DLD1 (cell line): ENCODE data around the gene CDH4.

ENCODE experiments used
- in situ Hi-C: cut with HindIII; loops from 2 replicates; pipeline ENCODE4 v1.10.0; 2017; ENCODE audit warnings: low sequenced_read_pairs

The CDH4 gene

DNA sequence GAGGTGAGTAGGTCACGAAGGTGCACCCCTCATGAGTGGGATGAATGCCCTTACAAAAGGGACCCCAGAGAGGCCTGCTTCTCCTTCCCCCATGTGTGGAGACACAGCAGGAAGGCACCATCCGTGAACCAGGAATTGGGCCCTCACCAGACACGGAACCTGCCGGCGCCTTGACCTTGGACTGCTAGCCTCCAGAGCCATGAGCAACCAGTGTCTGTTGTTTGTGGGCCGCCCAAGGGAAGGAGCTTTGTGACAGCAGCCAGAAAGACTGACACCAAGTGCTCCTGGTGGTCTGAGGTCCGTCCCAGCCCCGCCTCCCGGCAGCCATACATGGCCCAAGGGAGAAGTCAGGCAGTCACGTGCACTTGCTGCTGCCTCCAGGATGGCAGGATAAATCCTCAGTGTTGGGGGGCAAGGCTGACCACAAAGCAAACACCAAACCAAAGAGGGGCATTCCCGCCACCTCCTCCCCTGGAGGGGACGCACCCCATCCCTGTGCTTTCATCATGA is 29.3 kb downstream of the CDH4 start:
- in situ Hi-C loops: no loop called here

DNA sequence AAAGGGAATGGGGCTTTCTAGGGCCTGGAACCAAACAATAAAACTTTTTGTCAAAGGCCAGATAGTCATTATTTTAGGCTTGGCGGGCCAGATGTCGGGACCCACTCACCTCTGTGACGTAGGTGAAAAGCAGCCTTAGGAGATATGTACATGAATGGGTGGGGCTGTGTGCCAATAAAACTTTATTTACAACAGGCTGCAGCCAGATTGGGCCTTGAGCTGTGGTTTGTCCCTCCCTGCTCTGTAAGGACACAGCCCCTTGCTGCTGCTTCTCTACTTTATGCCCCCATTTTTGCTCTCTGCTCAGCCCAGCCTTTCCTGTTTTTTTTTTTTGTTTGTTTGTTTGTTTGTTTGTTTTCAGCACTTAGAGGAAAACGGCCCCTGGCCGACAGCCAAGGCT is 32.7 kb downstream of the CDH4 start:
- in situ Hi-C loops: no loop called here

DNA sequence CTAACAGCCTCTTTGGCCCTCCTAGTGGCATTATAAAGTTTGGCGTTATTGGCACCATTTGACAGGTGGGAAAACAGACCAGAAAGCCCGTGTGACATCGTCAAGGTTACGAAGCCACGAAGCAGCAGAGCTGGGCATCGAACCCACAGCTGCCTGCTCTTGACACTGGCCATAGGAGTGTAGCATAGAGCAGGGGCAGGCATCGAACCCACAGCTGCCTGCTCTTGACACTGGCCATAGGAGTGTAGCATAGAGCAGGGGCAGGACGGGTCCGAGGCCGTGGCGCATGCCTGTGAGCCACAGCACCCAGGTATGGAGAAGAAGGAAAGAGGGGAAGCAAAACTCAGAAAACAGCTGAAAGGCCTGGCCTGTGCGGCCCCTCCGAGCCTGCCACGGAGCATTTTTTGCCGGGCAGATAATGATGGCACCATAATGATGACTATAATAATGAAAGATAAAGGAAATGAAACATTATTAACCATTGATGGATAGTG is 33.1 kb downstream of the CDH4 start:
- in situ Hi-C loops: no loop called here

DNA sequence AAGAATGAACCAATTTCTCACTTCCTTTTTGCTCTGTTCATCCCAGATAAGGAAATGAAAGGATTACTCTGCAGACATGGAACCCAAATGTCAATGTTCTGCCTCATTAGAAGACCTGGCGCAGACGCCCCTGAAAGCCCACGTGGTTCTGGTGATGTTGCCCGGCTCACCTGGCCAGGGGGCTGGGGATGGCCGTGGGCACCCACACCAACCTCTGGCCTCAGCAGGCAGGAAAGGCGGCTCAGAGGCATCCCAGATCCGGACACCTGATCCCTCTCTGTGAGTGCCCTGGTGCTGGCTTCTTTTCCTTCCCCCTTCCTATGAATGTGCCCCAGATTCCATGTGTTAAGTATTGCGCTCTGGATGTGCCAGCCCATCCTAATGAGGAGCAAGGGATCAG is 33.6 kb downstream of the CDH4 start:
- in situ Hi-C loops: no loop called here

DNA sequence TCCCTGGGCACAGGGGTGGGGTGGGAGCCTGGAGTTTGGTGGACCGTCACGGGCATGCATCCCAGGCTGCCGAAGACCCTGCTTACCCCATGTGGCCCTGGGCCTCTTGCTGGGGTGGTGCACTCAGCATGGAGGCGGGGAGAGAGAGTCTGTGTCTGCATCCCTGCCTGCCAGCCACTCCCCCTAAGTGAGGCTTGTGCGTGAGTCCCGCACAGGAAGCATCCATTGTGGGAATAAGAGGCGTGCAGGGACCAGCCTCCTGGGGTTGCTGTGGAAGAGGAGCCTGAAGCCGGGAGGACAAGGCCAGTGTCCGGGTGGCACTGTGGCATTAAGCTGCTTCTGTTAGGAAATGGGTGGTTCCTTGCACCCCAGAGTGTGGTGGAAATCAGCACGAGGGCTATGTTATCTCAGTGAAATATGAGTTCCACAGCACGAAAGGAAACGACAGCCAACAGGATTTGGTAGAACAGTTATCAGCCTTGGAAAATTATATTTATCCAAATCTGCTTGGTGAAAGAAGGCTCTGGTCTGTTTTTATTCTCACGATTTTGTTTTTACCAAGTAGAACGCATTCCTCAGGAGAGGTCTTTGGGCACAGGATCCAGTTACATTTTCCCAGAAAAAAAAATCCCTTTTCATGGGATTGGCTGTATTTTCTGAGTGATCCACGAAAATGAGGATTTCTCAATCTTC is 35.7 kb downstream of the CDH4 start:
- in situ Hi-C loops: no loop called here

DNA sequence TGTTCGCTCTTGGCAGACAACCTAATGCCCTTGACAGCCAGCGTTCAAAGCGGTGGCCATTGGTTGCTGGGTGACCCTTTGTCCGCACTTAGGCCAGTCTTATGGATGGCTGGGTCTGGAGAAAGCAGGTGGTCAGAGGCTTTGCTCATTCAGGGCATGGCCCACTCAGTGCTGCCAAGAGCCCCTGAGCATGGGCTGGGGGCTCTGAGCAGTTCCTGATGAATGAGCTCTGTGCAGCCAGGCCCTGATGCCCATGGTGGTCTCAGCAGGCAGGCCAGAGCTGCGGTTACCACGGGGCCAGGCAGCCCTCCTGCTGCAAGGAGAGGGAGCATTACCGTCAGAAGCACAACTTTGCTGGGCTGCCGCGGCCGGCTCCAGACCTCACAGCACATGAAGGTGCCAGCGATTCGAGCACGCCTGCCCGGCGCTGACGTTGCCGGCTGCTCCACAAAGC is 36.3 kb downstream of the CDH4 start:
- in situ Hi-C loops: no loop called here

DNA sequence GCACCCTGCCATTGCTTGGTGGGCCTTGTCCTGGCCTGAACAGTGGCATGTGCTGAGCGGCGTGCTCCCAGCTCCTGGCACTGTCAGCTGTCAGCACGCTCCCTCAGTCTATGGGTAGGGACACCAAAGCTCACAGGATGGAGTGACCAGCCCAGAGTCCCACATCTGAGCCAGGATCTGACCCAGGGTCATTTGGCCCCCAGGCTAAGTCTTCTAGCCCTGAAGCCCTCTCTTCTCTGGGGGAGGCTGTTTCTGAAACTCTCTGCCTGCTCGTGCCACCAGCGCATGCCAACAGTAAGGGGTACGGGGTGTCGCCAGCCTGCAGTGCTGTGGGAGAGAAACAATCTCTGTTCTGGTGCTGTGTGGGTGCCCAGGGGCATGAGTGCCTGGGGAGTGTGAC is 37.1 kb downstream of the CDH4 start:
- in situ Hi-C loops: no loop called here

DNA sequence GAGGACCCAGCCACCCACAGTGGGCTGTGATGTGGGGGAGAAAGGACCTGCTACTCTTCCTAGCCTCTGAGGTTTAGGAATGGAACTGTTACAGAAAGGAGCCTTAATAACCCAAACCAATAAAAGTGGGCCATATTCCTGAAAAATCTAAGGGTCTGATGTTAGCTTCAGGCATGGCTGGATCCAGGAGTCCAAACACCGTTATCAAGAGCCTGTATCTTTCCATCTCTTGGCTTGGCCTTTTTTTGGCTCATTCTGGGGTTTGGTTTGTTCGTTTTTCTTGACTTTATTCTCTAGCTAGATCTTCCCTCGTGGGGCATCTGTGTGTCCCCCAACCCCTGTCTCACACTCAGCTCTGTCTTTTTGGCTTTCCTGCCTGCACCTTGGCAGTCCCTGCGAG is 38.7 kb downstream of the CDH4 start:
- in situ Hi-C loops: no loop called here

DNA sequence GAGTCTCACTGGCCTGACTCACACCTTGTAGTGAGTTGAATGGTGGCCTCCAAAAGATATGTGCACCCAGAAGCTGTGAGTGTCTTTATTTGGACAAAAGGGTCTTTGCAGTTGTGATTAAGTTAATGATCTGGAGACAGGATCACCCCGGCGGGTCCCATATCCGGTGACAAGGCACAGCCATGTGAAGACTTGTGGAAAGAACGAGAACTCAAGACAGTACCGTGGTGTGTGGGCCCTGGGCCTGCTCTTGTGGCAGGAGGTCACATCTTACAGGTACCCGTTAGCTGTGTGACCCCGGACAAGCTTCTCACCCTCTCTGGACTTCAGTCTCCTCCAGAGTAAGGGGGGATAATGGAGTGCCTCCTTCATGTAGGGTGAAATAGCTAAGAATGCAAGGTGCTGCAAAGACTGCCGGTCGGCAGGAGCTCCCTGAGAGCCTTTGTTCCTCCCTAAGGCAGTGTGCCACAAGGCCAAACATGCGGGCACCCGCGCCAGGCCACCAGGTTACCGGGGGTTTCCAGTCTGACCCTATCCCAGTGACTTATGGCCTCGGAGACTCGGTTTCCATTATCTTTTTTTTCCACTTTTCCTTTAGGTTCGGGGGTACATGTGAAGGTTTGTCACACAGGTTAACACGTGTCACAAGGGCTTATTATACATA is 39.2 kb downstream of the CDH4 start:
- in situ Hi-C loops: no loop called here

DNA sequence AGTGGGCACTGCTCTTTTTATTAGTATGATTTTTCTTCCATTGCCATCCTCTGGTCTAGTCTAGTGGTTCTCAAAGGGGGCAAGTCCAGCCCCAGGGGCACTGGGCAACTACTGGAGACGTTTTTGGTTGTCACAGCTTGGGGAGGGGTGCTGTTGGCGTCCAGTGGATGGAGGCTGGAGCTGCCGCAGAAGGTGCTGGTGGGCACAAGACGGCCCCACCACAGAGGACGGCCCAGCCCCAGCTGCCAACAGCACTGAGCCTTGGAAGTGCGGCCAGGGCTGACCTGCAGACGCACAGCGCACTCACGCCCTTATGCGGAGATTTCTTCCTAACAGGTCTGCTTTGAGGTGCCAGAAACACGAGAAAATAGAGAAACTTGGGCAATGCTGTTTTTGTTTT is 40.3 kb downstream of the CDH4 start:
- in situ Hi-C loops: no loop called here

DNA sequence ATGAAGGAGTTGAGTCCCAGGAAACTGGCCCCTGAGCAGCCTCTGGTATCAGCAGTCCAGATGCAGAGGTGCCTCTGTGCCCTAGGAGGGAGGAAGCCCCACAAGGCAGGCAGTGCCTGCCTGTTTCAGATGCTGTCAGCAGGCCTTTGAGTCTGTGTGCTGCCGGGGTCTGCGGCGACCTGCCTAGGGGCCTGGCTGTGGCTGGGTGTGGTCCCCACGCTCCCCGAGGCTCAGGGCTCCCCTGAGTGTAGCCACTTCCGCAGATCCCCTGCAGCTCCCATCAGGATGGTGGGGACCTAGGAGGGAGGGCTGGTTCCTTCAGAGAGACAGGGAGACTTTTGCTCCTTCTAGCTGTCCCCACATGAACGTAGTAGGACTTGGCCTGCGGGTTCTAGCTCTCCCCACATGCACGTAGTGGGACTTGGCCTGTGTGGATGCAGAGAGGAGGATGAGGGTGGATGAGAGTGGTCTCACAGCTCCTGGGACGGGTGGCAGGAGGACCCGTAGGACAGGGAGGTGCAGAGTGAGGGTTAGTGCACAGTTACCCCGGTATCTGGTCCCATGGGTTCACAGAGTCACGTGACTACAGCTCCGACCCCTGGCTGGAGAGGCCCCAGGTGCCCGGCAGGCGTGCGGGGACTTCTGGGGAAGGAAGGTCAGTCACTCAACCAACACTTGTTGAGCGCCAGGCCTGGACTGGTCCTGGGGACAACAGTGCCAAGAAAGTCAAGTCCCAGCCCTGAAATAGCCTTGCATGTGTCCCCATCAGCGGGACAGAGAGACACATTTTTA is 41.0 kb downstream of the CDH4 start:
- in situ Hi-C loops: no loop called here

DNA sequence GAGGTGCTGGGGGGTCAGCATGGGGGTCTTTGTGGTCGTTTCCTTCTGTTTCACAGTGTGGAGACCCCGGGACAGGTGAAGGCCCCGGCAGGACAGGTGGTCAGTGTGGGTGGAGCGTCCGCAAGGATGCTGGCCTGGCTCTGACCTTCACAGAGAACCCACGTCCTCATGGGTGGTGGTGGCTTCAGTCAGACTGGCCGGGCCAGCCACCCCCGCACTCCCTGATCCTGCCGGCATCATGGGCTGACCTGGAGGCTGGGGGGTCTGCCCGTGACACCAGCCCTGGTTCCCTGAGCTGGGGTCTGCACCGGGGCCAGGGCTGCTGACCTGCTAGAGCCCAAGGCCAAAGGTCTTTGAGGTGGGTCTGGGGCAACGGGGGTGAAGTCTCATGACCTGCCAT is 41.9 kb downstream of the CDH4 start:
- in situ Hi-C loops: no loop called here

DNA sequence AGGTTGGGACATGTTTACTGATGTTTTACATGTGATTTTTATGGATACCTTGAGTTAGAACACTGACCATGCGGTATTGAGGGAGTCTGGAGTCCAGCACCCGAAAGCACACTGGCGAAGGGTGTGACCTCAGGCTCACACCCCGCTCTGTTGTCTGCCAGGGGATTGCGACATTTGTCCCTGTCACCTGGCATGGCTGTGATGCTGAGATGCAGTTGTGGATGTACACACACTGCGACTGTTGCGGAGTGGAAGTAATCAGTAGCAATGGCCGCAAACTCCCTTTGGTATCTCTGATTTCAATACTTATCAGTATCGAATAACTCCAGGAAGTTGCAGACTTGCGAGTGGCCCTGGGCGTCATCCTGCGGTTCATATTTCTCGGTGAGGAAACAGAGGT is 43.2 kb downstream of the CDH4 start:
- in situ Hi-C loops: no loop called here

DNA sequence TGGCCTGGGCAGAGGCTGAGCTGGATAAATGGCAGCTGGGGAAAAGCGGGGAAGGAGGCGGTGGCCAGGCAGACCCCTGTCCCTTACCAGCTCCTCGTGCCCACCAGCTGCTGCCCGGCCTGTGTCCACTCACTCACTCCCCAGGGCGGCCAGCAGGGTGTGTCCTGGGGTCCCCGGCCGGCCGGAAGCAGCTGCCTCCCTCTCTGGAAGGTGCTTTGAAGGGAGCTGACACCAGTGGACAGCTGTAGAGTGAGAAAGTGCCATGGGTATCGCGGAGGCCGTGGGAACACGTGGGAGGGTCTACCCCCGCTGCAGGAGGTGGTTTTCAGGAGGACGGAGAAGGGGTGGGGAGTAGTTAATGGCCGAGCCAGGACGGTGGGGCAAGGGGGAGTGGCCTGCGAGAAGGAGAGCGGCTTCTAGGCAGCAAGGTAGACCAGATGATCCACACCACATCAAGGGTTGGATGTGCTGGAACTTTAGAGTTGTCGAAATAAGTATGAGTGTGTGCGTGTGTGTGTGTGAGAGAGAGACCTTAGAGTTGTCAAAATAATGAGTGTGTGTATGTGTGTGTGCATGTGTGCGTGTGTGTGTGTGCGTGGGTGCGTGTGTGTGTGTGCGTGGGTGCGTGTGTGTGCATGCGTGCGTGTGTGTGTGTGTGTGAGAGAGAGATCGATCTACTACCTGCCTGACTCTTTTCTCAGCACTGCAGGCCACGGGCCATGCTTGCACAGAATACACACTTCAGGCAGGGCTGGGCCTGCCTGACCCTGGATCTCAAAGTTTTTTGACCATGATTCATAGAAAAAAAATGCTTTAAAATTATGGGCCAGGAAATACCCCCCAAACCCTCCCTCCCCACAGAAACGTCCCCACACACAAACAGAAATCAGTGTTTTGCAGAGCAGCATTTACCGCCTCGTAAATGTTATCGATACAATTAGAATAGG is 43.9 kb downstream of the CDH4 start:
- in situ Hi-C loops: no loop called here

DNA sequence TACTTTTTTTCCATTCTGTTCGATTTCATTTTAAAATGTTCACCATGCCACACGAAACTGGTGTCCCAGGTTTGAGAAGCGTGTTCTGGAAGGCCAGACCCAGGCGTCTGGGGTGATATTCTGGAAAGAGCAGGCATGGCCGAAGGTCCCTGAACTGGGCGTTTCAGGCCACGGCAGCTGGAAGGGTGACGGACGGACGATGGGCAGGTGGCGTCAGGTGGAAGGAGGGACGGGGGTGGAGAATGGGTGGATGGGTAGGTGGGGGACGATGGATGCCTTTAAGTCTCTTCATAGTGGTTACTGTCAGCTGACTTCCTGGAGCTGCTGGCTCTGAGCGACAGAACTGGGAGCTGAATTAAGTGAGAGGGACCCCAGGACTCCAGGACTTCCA is 44.6 kb downstream of the CDH4 start:
- in situ Hi-C loops: no loop called here

DNA sequence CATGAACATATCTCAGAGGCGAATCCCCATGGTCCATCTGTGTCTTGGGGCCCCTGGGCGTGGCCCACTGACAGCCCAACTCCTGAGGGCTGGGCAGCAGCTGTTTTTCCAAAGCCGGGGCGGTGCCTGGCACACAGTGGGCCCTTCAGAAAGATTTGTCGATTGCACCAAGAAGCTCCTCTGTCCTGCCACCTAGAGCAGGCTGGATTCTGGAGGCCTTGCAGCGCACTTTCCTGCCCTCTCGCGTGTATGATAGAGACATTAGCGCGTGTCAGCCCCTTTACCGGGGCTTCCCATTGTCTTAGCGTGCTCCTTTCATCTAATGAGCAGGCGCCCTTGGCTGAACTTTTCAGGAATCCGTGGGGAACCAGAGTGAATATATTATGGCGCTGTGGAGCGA is 45.4 kb downstream of the CDH4 start:
- in situ Hi-C loops: no loop called here

DNA sequence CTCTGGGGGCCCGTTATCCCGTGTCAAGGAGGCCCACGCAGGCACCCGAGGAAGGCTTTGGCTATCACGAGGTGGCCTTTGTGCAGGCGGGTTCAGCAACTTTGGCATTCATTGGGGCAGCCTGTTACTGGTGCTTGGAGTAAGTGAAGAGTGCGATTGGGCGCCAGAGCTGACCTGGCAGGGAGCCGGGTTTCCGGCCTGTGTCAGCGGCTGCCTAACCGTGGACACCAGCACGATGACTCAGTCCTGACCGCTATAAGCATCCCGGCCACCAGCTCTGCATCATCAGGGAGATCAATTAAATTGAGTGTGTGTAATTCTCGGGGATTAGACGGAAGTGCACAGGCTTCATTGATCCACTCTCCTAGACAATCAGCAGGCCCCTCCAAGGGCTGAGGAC is 45.9 kb downstream of the CDH4 start:
- in situ Hi-C loops: no loop called here

DNA sequence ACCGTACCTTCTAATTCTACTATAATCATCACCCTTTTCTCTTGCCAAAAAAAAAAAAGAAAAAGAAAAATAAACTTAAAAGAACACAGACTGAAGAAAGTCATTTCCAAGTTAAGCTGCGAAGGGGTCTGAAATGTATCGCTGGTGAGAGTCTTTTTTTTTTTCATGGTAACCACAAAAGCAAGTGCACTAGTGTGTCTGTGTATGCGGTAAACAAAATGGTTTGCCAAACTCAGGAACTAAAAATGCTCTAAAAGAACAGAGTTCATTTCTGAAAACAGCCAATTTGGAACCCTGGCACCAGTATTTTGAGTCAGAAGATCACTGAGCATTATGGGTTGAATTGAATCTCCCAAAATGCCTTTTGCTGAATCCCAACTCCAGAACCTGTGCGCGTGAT is 46.6 kb downstream of the CDH4 start:
- in situ Hi-C loops: no loop called here

DNA sequence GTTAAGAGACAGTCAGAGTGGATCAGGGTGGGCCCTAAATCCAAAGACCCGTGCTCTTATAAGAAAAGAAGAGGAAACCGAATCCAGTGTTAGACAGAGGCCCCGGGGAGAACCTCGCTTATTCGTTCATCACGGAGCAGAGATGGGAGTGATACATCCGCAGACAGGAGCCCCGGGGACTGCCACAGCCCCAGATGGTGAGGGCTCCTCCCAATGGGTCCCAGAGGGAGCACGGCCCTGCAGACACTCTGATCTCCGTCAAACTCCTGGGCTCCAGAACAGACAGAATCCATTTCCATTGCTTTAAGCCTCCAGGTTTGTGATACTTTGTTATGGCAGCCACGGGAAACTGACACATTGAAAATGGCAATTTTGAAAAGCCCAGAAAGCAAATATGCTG is 47.0 kb downstream of the CDH4 start:
- in situ Hi-C loops: no loop called here

DNA sequence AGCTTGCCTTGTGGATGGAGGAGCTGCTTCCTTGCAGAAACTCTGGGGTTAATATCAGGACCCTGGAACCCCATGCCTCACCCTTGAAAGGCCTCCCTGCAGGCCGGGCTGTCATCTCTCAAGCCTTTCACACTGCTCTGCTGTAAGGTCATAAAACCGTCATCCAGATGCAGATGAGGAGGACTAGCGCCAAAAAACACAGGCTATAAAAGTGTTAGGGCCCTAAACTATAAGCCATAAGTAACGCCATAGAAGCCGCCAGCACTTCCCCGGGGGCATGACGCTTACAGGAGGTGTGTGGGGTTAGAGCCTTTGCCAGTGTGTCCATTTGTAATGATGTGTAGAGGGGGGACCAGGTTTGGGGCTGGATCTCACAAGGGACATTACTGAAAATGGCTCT is 47.6 kb downstream of the CDH4 start:
- in situ Hi-C loops: no loop called here

DNA sequence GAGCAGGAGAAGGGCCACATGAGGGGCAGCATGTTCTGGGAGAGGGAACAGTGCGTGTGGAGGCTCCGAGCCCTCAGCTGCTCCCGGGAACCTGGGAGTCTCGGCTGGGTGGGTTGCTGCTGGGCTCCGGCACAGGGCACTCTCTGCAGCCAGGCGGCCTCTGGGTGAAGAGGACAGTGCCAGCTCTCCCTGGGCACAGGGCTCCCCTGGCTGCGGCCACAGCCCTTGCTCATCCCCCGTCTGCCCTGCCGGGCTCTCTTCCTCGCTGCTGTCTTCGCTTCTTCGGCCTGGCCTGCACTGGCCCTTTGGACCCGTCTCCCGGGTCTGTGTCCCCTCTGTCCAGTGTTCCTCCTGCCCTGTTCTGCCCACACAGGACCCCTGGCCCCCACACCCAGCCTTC is 48.2 kb downstream of the CDH4 start:
- in situ Hi-C loops: no loop called here
